ENCODE results near the gene SSR2.

SSR2 gene

DNA sequence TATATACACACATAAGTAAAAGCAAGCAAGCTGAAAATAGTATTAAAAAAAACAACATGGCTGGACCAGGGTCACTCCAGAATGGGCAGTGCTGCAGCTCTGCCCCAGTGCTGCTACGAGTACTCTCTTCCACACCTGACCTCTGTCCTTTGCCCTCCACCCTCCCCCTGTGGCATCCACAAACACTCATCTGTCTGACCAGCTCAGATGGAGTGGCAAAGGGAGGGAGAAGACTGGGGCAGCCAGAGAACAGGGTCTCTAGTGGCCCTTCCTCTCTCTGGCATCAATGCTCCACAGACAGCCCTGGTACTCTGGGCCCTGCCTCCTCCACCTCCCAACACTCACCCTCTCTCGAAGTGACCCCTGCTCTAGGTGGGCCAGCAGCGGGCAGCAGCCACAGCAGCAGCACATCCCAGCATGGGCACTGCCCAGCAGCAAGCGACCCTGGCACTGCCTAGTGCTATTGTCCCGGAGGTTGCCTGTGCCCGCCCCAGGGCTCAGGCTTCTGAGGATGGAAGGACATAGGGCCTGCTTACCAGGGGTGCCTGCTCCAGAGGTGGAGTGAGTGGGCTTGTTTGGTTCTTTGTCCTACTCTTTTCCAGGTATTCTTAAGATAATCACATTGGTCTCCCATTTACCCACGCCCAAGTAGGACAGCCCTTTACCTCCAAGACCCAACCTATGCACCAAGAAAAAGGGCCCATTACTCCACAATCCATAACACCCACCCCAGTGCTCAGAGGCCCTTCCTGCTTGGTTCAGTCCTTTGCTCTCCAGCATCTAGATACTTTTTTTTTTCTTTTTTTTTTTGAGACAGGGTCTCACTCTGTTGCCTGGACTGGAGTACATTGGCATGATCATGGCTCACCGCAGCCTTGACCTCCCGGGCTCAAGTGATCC, 48.6 kb downstream of the SSR2 start:
- no peak for DNase-seq

DNA sequence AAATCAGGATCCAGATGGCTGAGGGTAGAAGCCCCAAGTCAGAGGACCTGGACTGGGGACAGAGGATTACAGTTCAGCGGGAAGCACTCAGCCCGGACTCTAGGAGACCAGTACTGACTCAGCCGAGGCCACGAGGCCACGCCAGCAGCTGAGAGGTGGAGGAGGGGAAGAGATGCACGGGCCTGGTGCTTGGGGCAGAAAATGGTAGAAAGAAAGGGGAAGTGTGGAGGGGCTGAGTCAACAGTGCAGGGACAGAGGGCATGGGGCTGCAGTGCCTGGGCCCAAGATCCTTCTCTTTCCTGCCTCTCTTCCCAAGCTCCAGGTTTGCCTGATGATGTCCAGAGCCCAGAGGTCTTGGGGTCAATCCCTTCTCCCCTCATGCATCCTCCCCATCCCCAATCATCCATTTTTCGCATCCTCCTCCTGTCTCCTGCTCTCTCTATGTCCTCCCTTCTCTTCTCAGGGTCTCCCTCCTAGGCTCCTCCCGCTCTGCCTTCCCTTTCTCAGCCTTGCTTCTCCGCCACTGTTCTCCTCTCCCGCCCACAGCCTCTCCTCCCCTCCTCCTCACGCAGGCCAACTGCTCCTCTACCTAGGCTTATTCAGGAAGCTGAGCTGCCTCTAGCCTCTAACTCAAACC, 50.1 kb downstream of the SSR2 start:
- peak; percentile 12 for DNase-seq

DNA sequence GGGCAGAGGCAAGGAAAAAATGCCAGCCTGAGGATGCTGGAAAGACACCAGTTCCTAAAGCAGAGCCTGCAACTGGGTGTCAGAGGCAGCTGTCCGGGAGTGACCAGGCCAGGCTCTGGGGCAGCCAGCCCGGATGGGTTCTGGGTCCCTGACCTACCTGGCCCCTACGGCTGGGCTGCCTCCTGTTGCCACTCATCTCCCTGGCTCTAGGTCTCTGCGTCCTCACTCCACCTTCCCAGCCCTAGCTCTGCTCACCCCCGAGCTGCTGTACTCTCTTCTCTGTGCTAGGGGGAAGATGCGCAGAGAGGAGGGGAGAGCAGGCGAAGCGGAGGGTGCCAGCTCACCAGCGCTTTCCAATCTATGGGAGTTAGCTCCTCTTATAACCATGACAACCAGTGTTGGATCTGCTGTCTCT, 51.4 kb downstream of the SSR2 start:
- no peak for DNase-seq

DNA sequence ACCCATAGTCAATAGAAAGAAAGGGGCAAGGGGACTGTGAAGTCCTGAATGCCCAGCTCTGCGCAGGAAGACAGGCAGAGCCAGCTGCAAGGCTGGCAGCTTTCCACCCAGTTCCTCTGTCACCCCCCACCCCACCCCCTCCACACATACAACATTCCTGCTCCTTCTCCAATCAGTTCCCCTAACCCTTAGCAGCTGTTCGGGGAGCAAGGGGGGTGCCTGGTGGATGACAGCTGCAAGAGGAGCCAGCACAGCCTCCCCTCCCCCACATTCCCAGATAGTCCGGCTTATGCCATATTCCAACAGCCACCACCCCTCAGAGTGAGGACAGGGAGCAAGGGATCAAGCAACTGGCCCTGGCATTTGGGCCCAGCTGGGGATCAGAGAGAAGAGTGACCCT, 52.1 kb downstream of the SSR2 start:
- DNase-seq, result no peak

DNA sequence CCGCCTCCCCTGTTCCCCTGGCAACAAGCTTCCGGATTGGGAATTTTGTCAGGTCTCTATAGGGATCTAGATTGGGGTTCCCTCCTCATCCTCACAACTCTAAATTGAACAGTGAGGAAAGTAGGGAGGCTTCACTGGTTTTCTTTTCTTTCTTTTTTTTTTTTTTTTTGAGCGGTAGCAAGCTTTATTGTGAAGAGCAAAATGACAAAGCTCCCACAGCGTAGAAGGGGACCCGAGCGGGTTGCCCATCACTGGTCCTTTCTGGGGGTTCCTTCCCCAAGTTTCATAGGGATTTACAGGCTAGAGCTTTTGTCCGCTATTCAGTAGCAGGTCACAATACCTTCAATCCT, 52.7 kb downstream of the SSR2 start:
- DNase-seq, result no peak

DNA sequence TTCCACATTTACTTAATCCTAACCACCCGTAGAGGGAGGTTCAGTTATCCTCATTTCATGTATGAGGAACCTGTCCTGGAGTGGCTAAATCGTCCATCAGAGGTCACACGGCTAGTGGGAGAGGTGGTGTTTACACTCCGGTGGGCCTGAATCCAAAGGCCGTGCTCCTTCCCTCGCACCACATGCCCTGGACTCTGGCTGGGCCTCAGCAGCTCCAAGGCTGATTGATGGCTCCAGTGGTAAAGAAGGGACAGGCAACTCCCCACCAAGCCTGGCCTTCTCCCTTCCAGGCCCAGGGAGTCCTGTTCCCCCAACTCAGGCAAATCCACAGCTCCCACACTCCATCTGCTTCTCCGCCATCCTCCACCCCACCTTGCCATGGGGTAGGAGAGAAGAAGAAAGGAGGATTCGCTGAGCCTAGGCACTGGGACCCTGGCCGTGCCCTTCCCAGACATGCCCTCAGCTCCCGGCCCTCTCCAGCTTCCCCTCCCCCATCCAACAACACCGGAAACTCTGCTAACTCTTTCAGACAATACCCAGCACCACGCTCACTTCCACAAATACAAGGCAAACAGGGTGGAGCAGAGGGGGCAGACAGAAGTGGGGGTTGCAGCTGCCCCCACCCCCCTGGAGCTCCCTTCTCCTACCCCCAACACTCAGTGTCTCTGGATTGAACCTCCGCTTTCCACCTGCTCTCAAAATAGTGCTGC, 53.3 kb downstream of the SSR2 start:
- DNase-seq, result no peak

DNA sequence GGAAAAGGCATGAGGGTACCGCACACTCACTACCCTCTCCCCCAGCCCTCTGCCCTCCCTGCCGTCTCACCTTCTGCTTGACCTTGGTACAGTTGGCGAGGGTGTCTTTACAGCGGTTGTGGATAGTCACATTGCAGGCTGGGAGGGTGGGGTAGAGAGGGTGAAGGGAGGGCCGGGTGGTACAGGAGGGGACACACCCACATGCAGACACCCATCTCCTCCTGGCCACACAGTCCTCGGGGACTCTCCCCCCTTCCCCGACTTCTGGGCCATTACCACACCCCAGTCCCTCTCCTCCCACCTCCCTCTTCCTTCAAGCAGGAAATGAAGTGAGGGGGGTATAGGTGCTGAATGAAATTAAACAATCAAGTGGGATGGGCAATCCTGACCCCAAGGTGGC, 54.0 kb downstream of the SSR2 start:
- no peak for DNase-seq

DNA sequence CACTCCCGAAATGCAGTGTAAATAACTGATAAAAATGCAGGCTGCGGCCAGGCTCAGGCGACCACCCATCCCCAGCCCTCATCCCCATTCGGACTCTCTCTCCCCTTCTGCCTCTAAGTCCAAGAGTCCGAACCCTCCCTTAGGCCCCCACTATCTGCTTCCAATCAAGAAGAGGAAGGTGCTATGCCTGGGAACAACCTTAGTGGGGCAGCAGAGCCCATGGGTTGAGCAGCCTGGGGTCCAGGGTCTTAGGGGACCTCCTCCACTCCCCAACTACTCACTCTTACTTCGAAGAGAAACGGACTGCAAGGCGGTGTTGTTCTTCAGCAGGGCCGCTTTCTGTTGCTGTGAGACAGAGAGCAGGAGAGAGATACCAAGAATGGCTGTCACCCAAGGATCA, 54.6 kb downstream of the SSR2 start:
- DNase-seq, result no peak

DNA sequence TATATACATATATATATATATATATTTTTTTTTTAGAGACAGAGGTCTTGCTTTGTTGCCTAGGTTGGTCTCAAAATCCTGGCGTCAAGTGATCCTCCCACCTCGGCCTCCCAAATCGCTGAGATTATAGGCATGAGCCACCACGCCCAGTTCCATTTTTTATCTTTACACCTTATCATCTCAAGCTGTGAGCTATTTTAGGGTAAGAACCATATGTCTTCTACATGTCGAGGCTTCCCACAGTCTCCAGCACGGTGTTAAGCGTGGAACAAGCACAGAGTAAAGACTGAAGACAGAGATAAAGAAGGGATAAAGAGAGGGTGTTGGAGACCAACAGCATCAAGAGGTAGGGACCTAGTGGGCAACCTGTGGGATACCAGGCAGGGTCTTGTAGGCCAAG, 56.6 kb downstream of the SSR2 start:
- no peak for DNase-seq

DNA sequence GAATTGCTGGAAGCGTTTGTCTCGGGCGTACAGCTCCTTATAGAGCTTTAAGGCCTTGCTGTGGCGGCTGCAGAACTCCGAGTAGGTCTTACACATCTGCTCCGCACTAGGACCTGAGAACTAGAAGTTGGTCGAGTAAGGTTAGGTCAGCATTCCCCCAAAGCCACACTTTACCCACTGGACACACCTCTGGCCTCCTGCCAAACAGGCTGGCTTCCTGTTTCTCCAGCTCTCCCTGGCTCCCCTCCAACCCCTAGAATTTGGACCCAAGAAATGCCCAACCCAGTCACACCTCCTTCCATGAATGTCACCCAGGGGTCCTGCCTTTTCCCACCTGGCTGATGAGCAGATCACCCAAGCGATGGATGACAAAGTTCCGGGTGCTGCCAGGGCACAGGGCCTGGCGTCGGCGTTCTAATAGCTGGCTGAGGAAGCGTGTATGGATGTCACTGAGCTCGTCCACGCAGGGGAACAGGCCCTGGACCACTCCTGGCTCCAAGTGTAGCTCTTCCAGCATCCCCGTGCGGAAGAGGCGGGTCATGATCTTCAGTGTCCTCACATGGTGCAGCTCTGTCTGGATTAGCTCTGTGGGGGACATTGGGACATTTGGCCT, 58.0 kb downstream of the SSR2 start:
- no peak for DNase-seq

DNA sequence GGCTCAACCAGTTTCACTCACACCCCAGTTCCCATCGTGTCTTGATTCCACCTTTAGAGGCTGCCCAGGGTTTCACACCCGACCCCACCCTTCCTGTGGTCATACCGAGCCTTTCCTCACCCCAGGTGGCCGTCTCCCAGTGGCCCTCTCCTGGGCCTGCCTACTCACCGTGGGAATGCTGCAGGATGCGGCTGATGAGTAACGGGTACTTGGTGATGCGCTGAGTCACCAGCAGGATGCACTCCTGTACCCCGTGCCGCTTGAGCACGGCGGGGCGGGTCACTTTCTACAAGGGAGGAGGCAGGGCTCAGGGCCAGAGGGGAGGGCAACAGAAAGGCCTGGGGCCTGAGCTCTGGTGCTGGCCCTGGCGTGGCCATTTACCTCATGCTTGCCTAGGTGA, 58.8 kb downstream of the SSR2 start:
- DNase-seq, result no peak

DNA sequence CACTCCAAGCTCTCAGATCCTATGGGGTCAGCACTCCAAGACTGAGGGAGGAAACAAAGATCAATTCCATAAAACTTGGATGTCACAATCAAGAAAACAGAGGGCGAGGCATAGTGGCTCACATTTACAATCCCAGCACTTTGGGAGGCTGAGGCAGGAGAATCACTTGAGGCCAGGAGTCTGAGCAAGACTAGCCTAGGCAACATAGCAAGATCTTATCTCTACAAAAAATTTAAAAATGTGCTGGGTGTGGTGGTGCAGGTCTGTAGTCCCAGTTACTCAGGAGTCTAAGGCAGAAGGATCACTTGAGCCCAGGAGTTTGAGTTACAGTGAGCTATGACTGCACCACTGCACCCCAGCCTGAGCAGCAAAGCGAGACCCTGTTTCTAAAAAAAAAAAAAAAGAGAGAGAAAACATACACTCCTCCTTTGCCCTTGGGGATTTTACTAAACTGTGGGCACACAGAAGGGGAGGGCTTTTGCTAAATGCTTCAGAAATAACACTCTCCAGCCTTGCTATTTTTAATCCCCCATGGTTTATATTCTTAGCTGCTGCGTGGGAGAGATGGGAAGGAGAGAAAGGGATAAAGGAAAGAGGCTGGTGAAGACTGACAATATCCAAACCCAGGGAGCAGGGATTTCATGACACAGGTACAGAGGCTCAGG, 60.5 kb downstream of the SSR2 start:
- no peak for DNase-seq

Data from stimulated activated naive CD4-positive, alpha-beta T cell treated with Interleukin-2 at 50 U/mL for 16 hours (primary cell).